HFF-Myc (cell line): ENCODE results near the gene PSD2.
A peak's percentile ranks its signal among the peaks of the same experiment; 100 is the strongest.

ENCODE experiments used
- DNase-seq: peaks from one replicate; pipeline ENCODE4 v3.0.0-alpha.2; 2011; ENCODE audit warnings: low read depth; ENCODE audit errors: extremely low read depth
- H3K4me3 ChIP-seq: replicated peaks from 2 replicates; pipeline ENCODE4 v1.5.1; 2011; ENCODE audit warnings: low read depth, mild to moderate bottlenecking, control low read depth, low read length
- TF ChIP-seq, protein P1 (sequence below): IDR thresholded peaks from 2 replicates; pipeline ENCODE4 v1.5.1; 2012; ENCODE audit warnings: mild to moderate bottlenecking, low read depth, low read length, control low read depth; ENCODE audit errors: missing control alignments

Gene PSD2

DNA sequence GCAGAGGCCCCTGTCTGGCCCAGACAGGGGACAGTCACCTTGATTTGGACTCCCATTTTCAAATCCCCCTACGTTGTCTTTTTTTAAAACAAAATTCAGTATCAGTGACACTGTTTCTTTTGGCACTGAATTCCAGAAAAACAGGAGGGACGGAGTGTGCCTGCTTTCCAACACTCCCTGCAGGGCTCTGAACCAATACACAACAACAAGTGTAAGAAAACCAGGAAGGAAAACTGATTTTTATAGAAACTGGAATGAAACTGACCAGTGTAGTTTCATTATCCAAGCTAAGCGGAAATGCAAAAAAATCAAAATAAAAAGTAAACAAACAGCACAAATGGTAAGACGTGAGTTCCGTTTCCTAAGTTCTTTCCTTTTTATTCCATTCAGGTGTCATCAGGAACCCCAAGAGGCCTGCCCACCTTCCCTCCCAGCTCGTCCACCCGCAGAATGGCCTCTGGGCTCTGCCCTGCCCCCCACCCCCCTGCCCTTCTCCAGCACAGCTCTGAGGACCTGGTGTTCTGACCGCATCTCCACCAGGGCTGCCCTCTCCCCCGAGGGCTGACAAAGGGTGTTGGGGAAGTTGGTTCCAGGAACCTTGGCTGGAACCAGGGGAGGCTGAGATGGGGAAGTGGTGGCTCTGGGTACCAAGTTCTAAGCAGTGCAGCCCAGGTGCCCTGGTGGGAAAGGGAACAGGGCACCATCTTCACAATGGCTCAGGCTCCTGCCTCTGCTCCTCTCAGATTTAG is 73.6 kb downstream of the PSD2 start:
- no peak for DNase-seq
- TF ChIP-seq, protein P1, sequence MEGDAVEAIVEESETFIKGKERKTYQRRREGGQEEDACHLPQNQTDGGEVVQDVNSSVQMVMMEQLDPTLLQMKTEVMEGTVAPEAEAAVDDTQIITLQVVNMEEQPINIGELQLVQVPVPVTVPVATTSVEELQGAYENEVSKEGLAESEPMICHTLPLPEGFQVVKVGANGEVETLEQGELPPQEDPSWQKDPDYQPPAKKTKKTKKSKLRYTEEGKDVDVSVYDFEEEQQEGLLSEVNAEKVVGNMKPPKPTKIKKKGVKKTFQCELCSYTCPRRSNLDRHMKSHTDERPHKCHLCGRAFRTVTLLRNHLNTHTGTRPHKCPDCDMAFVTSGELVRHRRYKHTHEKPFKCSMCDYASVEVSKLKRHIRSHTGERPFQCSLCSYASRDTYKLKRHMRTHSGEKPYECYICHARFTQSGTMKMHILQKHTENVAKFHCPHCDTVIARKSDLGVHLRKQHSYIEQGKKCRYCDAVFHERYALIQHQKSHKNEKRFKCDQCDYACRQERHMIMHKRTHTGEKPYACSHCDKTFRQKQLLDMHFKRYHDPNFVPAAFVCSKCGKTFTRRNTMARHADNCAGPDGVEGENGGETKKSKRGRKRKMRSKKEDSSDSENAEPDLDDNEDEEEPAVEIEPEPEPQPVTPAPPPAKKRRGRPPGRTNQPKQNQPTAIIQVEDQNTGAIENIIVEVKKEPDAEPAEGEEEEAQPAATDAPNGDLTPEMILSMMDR = no peak
- H3K4me3 ChIP-seq = no peak overlapping the region

DNA sequence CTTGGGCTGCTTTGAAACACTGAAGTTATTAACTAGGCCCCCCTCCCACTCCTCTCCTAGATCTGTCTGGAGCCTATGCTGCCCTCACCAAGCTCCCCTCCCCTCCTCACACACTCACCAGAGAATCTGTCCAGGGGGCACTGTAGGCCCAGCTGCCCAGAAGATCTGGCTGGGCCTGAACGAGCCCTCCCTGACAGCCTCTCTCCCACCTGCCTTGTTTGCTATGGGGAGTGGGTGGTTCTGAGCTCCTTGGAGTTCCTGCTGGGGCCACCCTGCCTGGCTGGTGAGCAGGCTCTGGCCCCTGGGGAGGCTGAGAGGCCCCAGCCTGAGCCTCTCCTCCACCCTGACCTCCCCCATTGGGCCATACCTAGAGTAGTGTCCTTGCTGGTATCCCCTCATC is 75.1 kb downstream of the PSD2 start:
- no peak for DNase-seq
- TF ChIP-seq, protein P1 = no peak
- H3K4me3 ChIP-seq = no peak overlapping the region

DNA sequence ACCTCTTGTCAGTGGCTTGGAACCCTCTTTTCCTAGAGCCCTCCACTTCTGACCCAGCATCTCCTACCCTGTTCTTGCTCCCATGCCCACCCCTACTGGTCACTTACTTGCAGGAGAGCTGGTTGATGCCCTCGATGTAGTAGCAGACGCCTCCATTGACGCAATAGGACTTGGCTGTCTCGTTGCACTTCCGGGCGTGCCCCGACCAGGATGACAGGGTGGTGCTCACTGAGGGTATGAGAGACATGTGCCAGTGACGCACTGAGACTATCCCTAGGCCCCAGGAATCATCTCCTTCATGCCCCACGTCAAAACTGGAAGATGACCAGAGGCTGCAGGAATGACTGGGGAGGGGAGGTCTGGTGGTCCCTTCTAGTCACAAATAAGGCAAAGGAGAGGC is 76.0 kb downstream of the PSD2 start:
- DNase-seq = no peak
- no peak overlapping the region for H3K4me3 ChIP-seq
- TF ChIP-seq, protein P1 = no peak

DNA sequence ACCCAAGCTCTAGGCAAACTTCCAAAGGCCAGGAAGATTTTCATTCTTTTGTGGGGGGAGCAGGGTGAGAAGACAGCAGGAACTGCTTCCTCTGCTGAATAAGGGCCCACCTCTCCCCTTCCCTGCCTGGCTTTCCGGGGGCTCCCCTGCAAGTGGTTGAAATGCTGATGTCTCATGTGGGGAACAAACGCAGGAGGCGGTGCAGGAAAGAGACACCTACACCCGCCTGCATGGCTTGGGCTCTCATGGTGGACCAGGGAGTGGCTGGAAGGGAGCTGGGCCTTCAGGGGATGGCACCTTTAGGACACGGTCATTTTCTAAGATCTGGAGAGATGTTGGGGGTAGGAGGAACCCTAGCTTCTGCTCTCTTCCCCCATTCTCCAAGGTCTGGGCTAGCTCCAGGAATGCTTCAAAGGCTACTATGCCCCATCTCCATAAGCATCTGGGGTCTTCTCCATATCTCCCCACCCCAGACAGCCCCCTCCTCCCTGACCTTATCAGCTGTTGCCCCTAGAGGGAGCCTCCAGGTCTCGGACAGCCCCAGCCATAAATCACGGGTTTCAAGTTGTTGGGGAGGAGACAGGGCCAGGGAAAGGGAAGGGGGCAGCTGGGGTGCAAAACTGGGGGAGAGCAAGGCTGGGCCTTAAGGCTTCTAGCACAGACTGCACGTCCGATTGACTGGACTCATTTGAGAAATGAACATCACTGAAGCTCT is 76.6 kb downstream of the PSD2 start:
- TF ChIP-seq, protein P1 = peak; percentile 9
- H3K4me3 ChIP-seq = no peak overlapping the region
- DNase-seq = no peak

DNA sequence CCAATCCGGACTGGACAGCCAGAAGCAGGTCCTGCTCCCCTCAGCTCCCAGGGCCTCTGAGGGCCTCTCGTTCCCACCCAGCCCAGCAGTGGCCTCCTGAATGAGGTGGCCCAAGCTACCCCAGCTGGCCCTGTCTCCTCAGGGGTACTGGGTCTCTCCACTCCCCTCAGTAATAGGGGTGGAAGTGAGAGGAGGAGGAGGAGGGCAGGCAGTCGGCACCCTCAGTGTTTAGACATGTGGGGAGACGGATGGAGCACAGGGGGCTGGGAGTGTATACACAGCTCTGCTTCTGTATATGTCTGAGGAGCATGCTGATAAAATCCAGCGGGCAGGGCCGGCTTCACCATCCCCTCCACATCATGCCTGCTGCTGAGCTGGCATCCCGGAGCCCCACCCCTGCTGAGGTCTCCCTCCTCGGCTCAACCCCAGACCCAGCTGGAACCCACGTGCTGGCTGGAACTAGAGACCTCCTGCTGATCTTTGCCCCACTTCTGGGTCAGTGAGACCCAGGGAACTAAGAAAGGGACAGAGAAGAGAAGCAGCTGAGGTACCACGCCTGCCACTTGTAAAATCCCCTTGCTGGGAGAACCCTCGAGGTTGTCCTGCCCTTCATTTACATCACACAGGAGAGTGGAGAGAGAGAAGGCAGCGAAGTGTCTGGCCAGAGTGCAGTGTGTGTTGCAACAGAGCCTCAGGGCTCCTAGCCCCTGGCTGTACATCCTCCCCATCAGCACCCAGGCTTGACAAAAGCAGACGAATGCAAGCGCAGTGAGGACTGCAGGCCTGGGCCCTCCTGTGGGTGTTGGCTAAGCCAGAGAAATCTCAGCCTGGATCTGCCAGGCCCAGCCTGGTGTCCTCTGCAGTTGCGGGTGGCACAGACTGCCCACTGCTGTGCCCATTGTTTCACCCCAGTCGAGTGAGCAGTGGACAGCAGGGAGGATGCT is 77.5 kb downstream of the PSD2 start:
- TF ChIP-seq, protein P1 = no peak
- no peak for DNase-seq
- no peak overlapping the region for H3K4me3 ChIP-seq

DNA sequence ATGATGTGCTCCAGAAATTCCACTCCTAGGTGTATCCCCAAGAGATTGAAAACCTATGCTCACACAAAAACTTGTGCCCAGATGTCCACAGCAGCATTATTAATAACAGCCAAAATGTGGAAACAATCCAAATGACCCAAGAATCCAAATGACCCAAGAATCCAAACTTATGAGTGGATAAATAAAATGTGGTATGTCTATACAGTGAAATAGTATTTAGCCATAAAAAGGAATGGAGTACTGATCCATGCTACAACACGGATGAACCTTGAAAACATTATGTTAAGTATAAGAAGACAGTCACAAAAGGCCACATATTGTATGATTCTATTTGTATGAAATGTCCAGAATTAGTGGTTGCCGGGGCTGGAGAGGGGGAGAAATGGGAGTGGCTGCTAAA is 80.3 kb downstream of the PSD2 start:
- DNase-seq = no peak
- TF ChIP-seq, protein P1 = no peak
- no peak overlapping the region for H3K4me3 ChIP-seq
